Measurements from ENCODE around the gene PSPH. TPM values are rescaled to one million over a fixed set of nuclear protein-coding genes. Genes with fewer than 3 reads are reported as not detected.

The PSPH gene
- total RNA-seq, 1 experiment from 2014 or later = 50.7 TPM

GRCh38 chr7:56030340-56030739, 20.9 kb downstream of the PSPH start:
- Histone ChIP-seq H3K27ac (ENCODE audit: low read depth, low read length) (no peak overlapping the region), H3K4me1 (ENCODE audit: control insufficient read depth in 1 of 2, insufficient read depth in 2 of 2, low read length in 2 of 2) (peaks cover 8 to 18% of the 10 kb centered on the region in 2 experiments; a peak in 2 of 4 replicates), H3K79me2 (ENCODE audit: insufficient read depth, low read length) (no peaks in the 10 kb centered on the region), H4K20me1 (ENCODE audit: insufficient read depth) (no peaks in the 10 kb centered on the region), H3K4me2 (ENCODE audit: low read length) (no peak overlapping the region), H3K9ac (ENCODE audit: low read length) (no peak overlapping the region), H3K36me3 (ENCODE audit: control insufficient read depth in 1 of 2, insufficient read depth in 2 of 2, low read length in 2 of 2) (peaks cover 2 to 4% of the 10 kb centered on the region in 2 experiments; a peak in 3 of 4 replicates), H2AFZ (ENCODE audit: low read depth, low read length, poor library complexity, severe bottlenecking) (no peak overlapping the region), H3K27me3 (ENCODE audit: insufficient read depth, low read length) (no peaks in the 10 kb centered on the region), H3K9me3 (ENCODE audit: control insufficient read depth in 1 of 2, insufficient read depth in 1 of 2, low read depth in 1 of 2, low read length in 2 of 2) (no peaks in the 10 kb centered on the region), H3K4me3 (replicated peaks in 1 of 2; ENCODE audit: low read depth in 1 of 2, low read length in 2 of 2) (no peak overlapping the region), H3K9me2 (ENCODE audit: insufficient read depth) (no peaks in the 10 kb centered on the region)
- CTCF ChIA-PET = no interaction called here
- ATAC-seq (no peak), DNase-seq (ENCODE audit: low read depth, low spot score) (no peak)
- no peak for TF ChIP-seq SIN3A (IDR thresholded peaks at IDR 0.05; ENCODE audit: low read depth)
- TF ChIP-seq FOSL1 (IDR thresholded peaks at IDR 0.05; ENCODE audit: low read depth) = no peak
- TF ChIP-seq, protein P1, sequence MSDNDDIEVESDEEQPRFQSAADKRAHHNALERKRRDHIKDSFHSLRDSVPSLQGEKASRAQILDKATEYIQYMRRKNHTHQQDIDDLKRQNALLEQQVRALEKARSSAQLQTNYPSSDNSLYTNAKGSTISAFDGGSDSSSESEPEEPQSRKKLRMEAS (IDR thresholded peaks at IDR 0.05) = no peak
- no peak for TF ChIP-seq EZH2phosphoT487 (IDR thresholded peaks at IDR 0.05; ENCODE audit: borderline replicate concordance)
- no peak for TF ChIP-seq POLR2AphosphoS5 (IDR thresholded peaks at IDR 0.05; ENCODE audit: low read depth, low read length)
- no peak for TF ChIP-seq RAD21 (IDR thresholded peaks at IDR 0.05; ENCODE audit: low read depth)
- no peak for TF ChIP-seq CEBPB (IDR thresholded peaks at IDR 0.05; ENCODE audit: low read depth)
- TF ChIP-seq SRF (IDR thresholded peaks at IDR 0.05; ENCODE audit: low read depth) = no peak
- no peak for TF ChIP-seq POLR2A (IDR thresholded peaks at IDR 0.05; ENCODE audit: borderline replicate concordance, extremely low read depth, insufficient read depth, insufficient read length)
- no peak for TF ChIP-seq ATF3 (IDR thresholded peaks at IDR 0.05)
- TF ChIP-seq ZFX (IDR thresholded peaks at IDR 0.05) = no peak
- no peak for TF ChIP-seq SP1 (IDR thresholded peaks at IDR 0.05; ENCODE audit: low read depth)
- no peak for TF ChIP-seq JUND (IDR thresholded peaks at IDR 0.05)
- no peak for TF ChIP-seq EZH2 (IDR thresholded peaks at IDR 0.05)
- no peak for TF ChIP-seq TCF7L2 (IDR thresholded peaks at IDR 0.05; ENCODE audit: borderline replicate concordance, extremely low read depth, insufficient read depth, insufficient read length)
- TF ChIP-seq, protein P2, sequence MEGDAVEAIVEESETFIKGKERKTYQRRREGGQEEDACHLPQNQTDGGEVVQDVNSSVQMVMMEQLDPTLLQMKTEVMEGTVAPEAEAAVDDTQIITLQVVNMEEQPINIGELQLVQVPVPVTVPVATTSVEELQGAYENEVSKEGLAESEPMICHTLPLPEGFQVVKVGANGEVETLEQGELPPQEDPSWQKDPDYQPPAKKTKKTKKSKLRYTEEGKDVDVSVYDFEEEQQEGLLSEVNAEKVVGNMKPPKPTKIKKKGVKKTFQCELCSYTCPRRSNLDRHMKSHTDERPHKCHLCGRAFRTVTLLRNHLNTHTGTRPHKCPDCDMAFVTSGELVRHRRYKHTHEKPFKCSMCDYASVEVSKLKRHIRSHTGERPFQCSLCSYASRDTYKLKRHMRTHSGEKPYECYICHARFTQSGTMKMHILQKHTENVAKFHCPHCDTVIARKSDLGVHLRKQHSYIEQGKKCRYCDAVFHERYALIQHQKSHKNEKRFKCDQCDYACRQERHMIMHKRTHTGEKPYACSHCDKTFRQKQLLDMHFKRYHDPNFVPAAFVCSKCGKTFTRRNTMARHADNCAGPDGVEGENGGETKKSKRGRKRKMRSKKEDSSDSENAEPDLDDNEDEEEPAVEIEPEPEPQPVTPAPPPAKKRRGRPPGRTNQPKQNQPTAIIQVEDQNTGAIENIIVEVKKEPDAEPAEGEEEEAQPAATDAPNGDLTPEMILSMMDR (IDR thresholded peaks at IDR 0.05 in 2 of 3, conservative IDR thresholded peaks at IDR 0.05 in 1 of 3; ENCODE audit: borderline replicate concordance in 1 of 3, insufficient read depth in 1 of 3, low read depth in 2 of 3, low read length in 2 of 3) = no peak
- no peak for TF ChIP-seq YY1 (IDR thresholded peaks at IDR 0.05; ENCODE audit: extremely low read depth, insufficient replicate concordance, low read depth, low read length)
- intact Hi-C loops (cut with micrococcal nuclease) = loop anchor here (5.0 kb wide), 1 partner anchor 42 kb away; no protein-coding TSS in a partner anchor
- BruUV-seq (replicated peaks) = no TSS peak
- RAD21 ChIA-PET (ENCODE audit: low non-redundant PET in 1 of 2, low total read pairs in 2 of 2, uncharacterized antibody in 2 of 2, unreplicated experiment in 2 of 2) = no interaction called here
- POLR2A ChIA-PET = no interaction called here
